ENCODE data around the gene KIF5C. TPM values are rescaled to one million over a fixed set of nuclear protein-coding genes. Genes with fewer than 3 reads are reported as not detected.

The KIF5C gene
- total RNA-seq, 1 experiment from 2014 or later, result 1.6 TPM

DNA sequence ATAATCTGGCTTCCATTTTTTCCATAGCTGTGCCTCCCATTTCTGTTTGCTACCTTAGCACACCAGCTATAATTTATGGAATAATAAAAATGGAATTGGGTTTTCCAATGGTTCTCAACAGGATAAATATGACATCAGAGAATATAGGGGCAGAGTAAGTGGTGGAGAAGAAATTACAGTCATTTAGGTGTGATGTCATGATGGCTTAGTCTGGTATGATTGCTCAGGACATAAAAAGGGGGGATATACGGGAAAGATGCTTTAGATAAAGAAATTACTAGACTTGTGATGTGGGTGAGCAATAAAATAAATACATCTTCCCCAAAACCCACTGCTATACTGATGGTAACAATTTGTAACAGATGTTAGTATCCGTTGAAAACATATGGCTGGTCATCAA, 21.6 kb upstream of the KIF5C start:
- POLR2A ChIA-PET, result no interaction called here
- BruUV-seq (replicated peaks), result no TSS peak
- TF ChIP-seq TCF7L2 (IDR thresholded peaks at IDR 0.05; ENCODE audit: low read depth, low read length), result no peak
- TF ChIP-seq REST (IDR thresholded peaks at IDR 0.05; ENCODE audit: insufficient read depth in 1 of 2, low read depth in 2 of 2, low read length in 1 of 2), result no peak
- no peak for TF ChIP-seq POLR2AphosphoS5 (IDR thresholded peaks at IDR 0.05; ENCODE audit: low read depth, low read length)
- no peak for TF ChIP-seq SIN3A (IDR thresholded peaks at IDR 0.05; ENCODE audit: borderline replicate concordance, insufficient read depth, low read depth, low read length)
- TF ChIP-seq, protein P1, sequence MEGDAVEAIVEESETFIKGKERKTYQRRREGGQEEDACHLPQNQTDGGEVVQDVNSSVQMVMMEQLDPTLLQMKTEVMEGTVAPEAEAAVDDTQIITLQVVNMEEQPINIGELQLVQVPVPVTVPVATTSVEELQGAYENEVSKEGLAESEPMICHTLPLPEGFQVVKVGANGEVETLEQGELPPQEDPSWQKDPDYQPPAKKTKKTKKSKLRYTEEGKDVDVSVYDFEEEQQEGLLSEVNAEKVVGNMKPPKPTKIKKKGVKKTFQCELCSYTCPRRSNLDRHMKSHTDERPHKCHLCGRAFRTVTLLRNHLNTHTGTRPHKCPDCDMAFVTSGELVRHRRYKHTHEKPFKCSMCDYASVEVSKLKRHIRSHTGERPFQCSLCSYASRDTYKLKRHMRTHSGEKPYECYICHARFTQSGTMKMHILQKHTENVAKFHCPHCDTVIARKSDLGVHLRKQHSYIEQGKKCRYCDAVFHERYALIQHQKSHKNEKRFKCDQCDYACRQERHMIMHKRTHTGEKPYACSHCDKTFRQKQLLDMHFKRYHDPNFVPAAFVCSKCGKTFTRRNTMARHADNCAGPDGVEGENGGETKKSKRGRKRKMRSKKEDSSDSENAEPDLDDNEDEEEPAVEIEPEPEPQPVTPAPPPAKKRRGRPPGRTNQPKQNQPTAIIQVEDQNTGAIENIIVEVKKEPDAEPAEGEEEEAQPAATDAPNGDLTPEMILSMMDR (IDR thresholded peaks at IDR 0.05), result no peak

DNA sequence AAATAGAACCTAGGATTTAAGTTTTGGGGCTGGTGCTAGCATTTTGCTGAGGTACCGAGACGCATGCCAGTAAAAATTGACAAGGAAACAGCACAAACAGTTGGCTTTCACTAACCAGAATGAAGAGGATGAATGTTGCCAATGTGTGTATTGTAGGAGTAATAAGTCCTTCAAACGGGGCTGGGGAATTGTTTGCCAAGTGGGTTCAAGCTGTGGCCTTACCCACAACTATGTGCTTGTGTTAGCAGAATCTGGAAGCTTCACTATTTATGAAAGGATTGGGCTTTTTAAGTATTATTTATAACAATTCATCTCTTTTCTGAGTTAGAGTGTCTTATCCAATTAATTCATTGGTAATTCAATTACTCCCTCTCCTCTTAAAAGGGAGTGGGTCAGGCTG, 15.0 kb upstream of the KIF5C start:
- no peak for DNase-seq (ENCODE audit: low read depth, low spot score)
- intact Hi-C loops (cut with micrococcal nuclease; ENCODE audit: unreplicated experiment), result no loop called here
- TF ChIP-seq POLR2AphosphoS5 (IDR thresholded peaks at IDR 0.05; ENCODE audit: low read depth, low read length) (no peak), REST (IDR thresholded peaks at IDR 0.05; ENCODE audit: insufficient read depth in 1 of 2, low read depth in 2 of 2, low read length in 1 of 2) (no peak), TCF7L2 (IDR thresholded peaks at IDR 0.05; ENCODE audit: low read depth, low read length) (no peak), SIN3A (IDR thresholded peaks at IDR 0.05; ENCODE audit: borderline replicate concordance, insufficient read depth, low read depth, low read length) (no peak)
- TF ChIP-seq, protein P1 (IDR thresholded peaks at IDR 0.05), result no peak
- POLR2A ChIA-PET, result no interaction called here
- Histone ChIP-seq H3K27ac (ENCODE audit: low read length) (no peak overlapping the region), H3K9me3 (ENCODE audit: control insufficient read depth, insufficient read depth, low read depth, low read length) (no peaks in the 10 kb centered on the region), H3K27me3 (ENCODE audit: control insufficient read depth, insufficient read depth, low read length) (no peaks in the 10 kb centered on the region), H3K4me3 (ENCODE audit: low read depth in 2 of 2, low read length in 2 of 2) (no peak overlapping the region), H3K4me1 (ENCODE audit: control insufficient read depth, insufficient read depth, low read length) (no peaks in the 10 kb centered on the region), H3K36me3 (ENCODE audit: control insufficient read depth, insufficient read depth, low read length) (no peaks in the 10 kb centered on the region)
- in situ Hi-C loops (cut with HindIII; ENCODE audit: low pct_unique_long_range_greater_than_20kb, low sequenced_read_pairs), result no loop called here
- CTCF ChIA-PET, result no interaction called here
- ATAC-seq, result no peak
- BruUV-seq (replicated peaks), result no TSS peak

More for the DNA sequence above, 21.6 kb upstream of the KIF5C start:
- DNase-seq (ENCODE audit: low read depth, low spot score) (no peak), ATAC-seq (no peak)
- no peaks in the 10 kb centered on the region for H3K9me3 ChIP-seq (ENCODE audit: control insufficient read depth, insufficient read depth, low read depth, low read length)
- intact Hi-C loops (cut with micrococcal nuclease; ENCODE audit: unreplicated experiment) (no loop called here), in situ Hi-C loops (cut with HindIII; ENCODE audit: low pct_unique_long_range_greater_than_20kb, low sequenced_read_pairs) (no loop called here)
- CTCF ChIA-PET, result no interaction called here
- no peak overlapping the region for H3K27ac ChIP-seq (ENCODE audit: low read length)
- no peaks in the 10 kb centered on the region for H3K36me3 ChIP-seq (ENCODE audit: control insufficient read depth, insufficient read depth, low read length)
- H3K4me1 ChIP-seq (ENCODE audit: control insufficient read depth, insufficient read depth, low read length), result no peaks in the 10 kb centered on the region
- 0 out of 2 replicates have a peak, but pooled peaks cover 2% of the 10 kb centered on the region for H3K27me3 ChIP-seq (ENCODE audit: control insufficient read depth, insufficient read depth, low read length)
- H3K4me3 ChIP-seq (ENCODE audit: low read depth in 2 of 2, low read length in 2 of 2), result no peak overlapping the region

Measured in Panc1 (cell line).